ENCODE results near the gene PCBD1.

Gene PCBD1

DNA sequence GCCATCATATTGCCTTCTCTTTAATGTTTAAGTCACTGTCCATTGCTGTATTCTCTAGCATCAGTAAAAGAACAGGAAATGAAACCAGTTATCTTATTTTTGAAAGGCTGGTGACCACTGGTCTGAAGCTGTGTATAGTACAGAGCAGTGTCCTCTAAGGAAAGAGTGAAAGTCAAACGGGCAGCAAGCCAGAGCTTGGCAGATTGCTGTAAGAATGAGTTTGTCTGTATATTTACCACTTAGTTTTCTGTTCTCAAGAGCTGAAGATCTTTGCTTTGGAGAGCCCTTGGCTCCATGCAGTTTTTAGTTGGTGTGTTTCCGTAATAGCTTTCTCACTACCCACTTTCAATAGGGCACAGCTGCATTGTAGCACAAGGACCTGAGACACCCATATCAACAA, 31.9 kb downstream of the PCBD1 start:
- Histone ChIP-seq H3K9me3 (replicated peaks; ENCODE audit: insufficient read depth, low read length) (no peaks in the 10 kb centered on the region), H3K9ac (ENCODE audit: low read length) (no peak overlapping the region), H3F3A (ENCODE audit: insufficient read depth, low read length) (peaks cover 11% of the 10 kb centered on the region), H3K4me1 (ENCODE audit: low read length) (peaks cover 21% of the 10 kb centered on the region), H2AFZ (ENCODE audit: low read length) (no peak overlapping the region), H3K79me2 (ENCODE audit: low read length) (no peaks in the 10 kb centered on the region), H3K4me3 (ENCODE audit: low read length) (no peak overlapping the region), H3K27ac (ENCODE audit: low read length) (peak overlapping the region; percentile 36; the same call in 1 of the 2 replicates), H3K9me2 (replicated peaks; ENCODE audit: insufficient read depth, low read length) (no peaks in the 10 kb centered on the region), H3K4me2 (ENCODE audit: low read depth, low read length) (peak overlapping the region; percentile 36), H3K36me3 (replicated peaks; ENCODE audit: insufficient read depth, low read length) (no peaks in the 10 kb centered on the region), H3K27me3 (replicated peaks; ENCODE audit: insufficient read depth, low read length) (no peaks in the 10 kb centered on the region), H4K20me1 (ENCODE audit: insufficient read depth, low read length) (no peaks in the 10 kb centered on the region)
- TF ChIP-seq EZH2phosphoT487 (IDR thresholded peaks at IDR 0.05; ENCODE audit: low read length) = peak; percentile 77; the same call in 1 of the 2 replicates
- TF ChIP-seq EZH2 (optimal IDR thresholded peaks at IDR 0.05; ENCODE audit: low read depth, low read length) = no peak
- peak; percentile 73 for DNase-seq

DNA sequence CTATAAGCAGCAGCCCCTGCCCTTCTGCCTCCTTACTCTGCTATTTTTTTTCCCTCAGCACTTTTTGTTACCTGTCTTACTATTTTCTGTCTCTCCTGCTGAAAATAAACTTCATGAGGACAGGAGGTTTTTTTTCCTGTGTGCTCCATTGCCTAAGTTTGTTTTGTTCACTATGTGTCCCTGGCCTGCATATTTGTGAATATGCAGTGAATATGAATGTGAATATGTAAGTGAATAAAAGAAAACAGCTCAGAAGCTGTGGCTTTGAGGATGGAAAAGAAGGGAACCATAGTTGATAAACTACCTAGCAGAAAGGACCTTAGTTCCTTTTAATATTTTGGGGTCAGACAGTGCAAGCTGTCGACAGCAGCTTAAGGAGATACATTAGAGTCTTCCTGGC, 34.9 kb downstream of the PCBD1 start:
- DNase-seq = no peak
- H3K9ac ChIP-seq (ENCODE audit: low read length) = no peak overlapping the region
- H3K27me3 ChIP-seq (replicated peaks; ENCODE audit: insufficient read depth, low read length) = no peaks in the 10 kb centered on the region
- no peaks in the 10 kb centered on the region for H3K9me3 ChIP-seq (replicated peaks; ENCODE audit: insufficient read depth, low read length)
- H3K4me3 ChIP-seq (ENCODE audit: low read length) = no peak overlapping the region
- no peaks in the 10 kb centered on the region for H4K20me1 ChIP-seq (ENCODE audit: insufficient read depth, low read length)
- H3F3A ChIP-seq (ENCODE audit: insufficient read depth, low read length) = peaks cover 11% of the 10 kb centered on the region
- H2AFZ ChIP-seq (ENCODE audit: low read length) = no peak overlapping the region
- no peak overlapping the region for H3K4me2 ChIP-seq (ENCODE audit: low read depth, low read length)
- peaks cover 21% of the 10 kb centered on the region for H3K4me1 ChIP-seq (ENCODE audit: low read length)
- H3K27ac ChIP-seq (ENCODE audit: low read length) = no peak overlapping the region
- no peaks in the 10 kb centered on the region for H3K9me2 ChIP-seq (replicated peaks; ENCODE audit: insufficient read depth, low read length)
- H3K36me3 ChIP-seq (replicated peaks; ENCODE audit: insufficient read depth, low read length) = no peaks in the 10 kb centered on the region
- no peak for TF ChIP-seq EZH2 (optimal IDR thresholded peaks at IDR 0.05; ENCODE audit: low read depth, low read length)
- TF ChIP-seq, protein P1, sequence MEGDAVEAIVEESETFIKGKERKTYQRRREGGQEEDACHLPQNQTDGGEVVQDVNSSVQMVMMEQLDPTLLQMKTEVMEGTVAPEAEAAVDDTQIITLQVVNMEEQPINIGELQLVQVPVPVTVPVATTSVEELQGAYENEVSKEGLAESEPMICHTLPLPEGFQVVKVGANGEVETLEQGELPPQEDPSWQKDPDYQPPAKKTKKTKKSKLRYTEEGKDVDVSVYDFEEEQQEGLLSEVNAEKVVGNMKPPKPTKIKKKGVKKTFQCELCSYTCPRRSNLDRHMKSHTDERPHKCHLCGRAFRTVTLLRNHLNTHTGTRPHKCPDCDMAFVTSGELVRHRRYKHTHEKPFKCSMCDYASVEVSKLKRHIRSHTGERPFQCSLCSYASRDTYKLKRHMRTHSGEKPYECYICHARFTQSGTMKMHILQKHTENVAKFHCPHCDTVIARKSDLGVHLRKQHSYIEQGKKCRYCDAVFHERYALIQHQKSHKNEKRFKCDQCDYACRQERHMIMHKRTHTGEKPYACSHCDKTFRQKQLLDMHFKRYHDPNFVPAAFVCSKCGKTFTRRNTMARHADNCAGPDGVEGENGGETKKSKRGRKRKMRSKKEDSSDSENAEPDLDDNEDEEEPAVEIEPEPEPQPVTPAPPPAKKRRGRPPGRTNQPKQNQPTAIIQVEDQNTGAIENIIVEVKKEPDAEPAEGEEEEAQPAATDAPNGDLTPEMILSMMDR (IDR thresholded peaks at IDR 0.05; ENCODE audit: low read length) = no peak
- no peak for TF ChIP-seq EZH2phosphoT487 (IDR thresholded peaks at IDR 0.05; ENCODE audit: low read length)
- H3K79me2 ChIP-seq (ENCODE audit: low read length) = no peaks in the 10 kb centered on the region

DNA sequence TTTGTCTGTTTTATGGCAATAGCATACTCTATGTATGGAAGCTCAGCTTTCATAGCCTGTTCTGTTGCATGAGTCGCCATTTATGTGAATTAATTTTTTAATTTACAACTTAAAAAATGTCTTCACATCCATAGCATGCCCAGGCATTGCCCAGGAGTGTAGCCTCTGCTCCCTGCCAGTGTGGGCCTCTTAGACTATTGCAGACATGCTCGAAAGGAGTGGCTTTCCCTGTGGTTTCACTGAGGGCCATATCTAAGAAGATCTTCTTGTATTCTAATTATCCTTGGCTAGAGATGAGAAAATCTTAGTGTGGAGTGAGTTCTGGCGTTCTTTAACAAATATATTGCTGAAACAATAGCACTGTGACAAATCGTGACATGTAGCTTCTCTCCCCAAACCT, 35.3 kb downstream of the PCBD1 start:
- Histone ChIP-seq H3K27ac (ENCODE audit: low read length) (no peak overlapping the region), H3K4me2 (ENCODE audit: low read depth, low read length) (no peak overlapping the region), H2AFZ (ENCODE audit: low read length) (no peak overlapping the region), H3K9ac (ENCODE audit: low read length) (no peak overlapping the region), H3F3A (ENCODE audit: insufficient read depth, low read length) (peaks cover 11% of the 10 kb centered on the region), H3K4me3 (ENCODE audit: low read length) (no peak overlapping the region), H4K20me1 (ENCODE audit: insufficient read depth, low read length) (no peaks in the 10 kb centered on the region), H3K4me1 (ENCODE audit: low read length) (peaks cover 21% of the 10 kb centered on the region), H3K79me2 (ENCODE audit: low read length) (no peaks in the 10 kb centered on the region), H3K9me2 (replicated peaks; ENCODE audit: insufficient read depth, low read length) (no peaks in the 10 kb centered on the region), H3K36me3 (replicated peaks; ENCODE audit: insufficient read depth, low read length) (no peaks in the 10 kb centered on the region), H3K27me3 (replicated peaks; ENCODE audit: insufficient read depth, low read length) (no peaks in the 10 kb centered on the region), H3K9me3 (replicated peaks; ENCODE audit: insufficient read depth, low read length) (no peaks in the 10 kb centered on the region)
- DNase-seq = no peak
- TF ChIP-seq, protein P1 (IDR thresholded peaks at IDR 0.05; ENCODE audit: low read length) = no peak
- TF ChIP-seq EZH2phosphoT487 (IDR thresholded peaks at IDR 0.05; ENCODE audit: low read length) = no peak
- no peak for TF ChIP-seq EZH2 (optimal IDR thresholded peaks at IDR 0.05; ENCODE audit: low read depth, low read length)

DNA sequence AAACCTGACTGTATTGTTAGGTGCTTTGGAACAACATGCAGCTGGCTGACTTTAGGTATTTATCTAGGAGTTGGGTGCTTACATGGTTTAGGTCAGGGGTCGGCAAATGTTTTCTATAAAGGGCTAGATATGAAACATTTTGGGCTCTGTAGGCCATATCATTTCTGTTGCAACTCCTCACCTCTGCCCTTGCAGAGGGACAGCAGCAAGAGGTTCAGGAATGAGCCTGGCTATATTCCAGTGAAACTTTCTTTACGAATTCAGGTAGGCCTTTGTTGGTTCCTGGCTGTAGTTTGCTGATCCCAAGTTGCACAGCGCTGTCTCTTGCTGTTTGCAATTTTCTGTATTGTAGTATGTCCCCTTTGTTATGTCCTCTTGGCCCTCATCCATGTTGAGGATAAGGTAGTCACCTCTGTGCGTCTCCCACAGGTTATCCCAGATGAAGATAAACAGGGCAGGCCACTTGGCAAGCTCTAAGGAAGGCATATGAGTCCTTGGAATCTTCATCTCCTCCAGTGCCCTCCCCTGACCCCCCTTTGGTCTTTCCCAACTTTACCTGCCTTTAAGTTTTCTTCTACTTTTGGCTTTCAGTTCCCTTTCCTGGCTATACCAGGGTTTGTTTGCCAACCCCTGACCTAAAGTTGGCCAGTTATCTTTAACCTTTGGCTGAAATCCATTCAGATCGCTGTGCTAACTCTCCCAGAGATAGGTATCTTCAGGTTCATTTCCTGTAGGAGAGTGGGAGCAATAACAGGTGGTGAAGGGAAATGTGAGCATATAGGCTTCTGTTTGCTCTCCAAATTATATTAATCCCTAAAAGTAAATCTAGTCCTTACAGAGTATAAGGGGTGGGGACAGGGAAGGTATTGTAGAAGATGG, 36.5 kb downstream of the PCBD1 start:
- Histone ChIP-seq H3K9ac (ENCODE audit: low read length) (no peak overlapping the region), H3K4me2 (ENCODE audit: low read depth, low read length) (no peak overlapping the region), H3K27ac (ENCODE audit: low read length) (no peak overlapping the region), H3K79me2 (ENCODE audit: low read length) (no peaks in the 10 kb centered on the region), H3K9me2 (replicated peaks; ENCODE audit: insufficient read depth, low read length) (no peaks in the 10 kb centered on the region), H3K27me3 (replicated peaks; ENCODE audit: insufficient read depth, low read length) (no peaks in the 10 kb centered on the region), H2AFZ (ENCODE audit: low read length) (no peak overlapping the region), H3K4me1 (ENCODE audit: low read length) (peaks cover 15% of the 10 kb centered on the region; the same call in 1 of the 2 replicates), H3F3A (ENCODE audit: insufficient read depth, low read length) (peaks cover 7% of the 10 kb centered on the region), H4K20me1 (ENCODE audit: insufficient read depth, low read length) (no peaks in the 10 kb centered on the region), H3K9me3 (replicated peaks; ENCODE audit: insufficient read depth, low read length) (no peaks in the 10 kb centered on the region), H3K4me3 (ENCODE audit: low read length) (no peak overlapping the region), H3K36me3 (replicated peaks; ENCODE audit: insufficient read depth, low read length) (no peaks in the 10 kb centered on the region)
- DNase-seq = no peak
- TF ChIP-seq EZH2phosphoT487 (IDR thresholded peaks at IDR 0.05; ENCODE audit: low read length) = no peak
- TF ChIP-seq EZH2 (optimal IDR thresholded peaks at IDR 0.05; ENCODE audit: low read depth, low read length) = no peak
- TF ChIP-seq, protein P1 (IDR thresholded peaks at IDR 0.05; ENCODE audit: low read length) = no peak

All from MM.1S (cell line).